ENCODE measurements around the gene LONRF3.

LONRF3 gene

GRCh38 chrX:118974088-118974907, at the start of gene LONRF3:
Gene LONRF3, plus strand, starts transcription at chrX:118974618. Its CDS starts 163 bp downstream, at chrX:118974781.
- peak; percentile 4 for DNase-seq

GRCh38 chrX:118928151-118928550, 46.3 kb upstream of the LONRF3 start:
- no peak for DNase-seq

- DNase-seq = no peak
These were observed 39.1 kb upstream of the LONRF3 start for GRCh38 chrX:118935352-118935751.

GRCh38 chrX:118941147-118941546, 33.3 kb upstream of the LONRF3 start:
- no peak for DNase-seq

GRCh38 chrX:118943102-118943501, 31.3 kb upstream of the LONRF3 start:
- DNase-seq = no peak

GRCh38 chrX:118945921-118946320, 28.5 kb upstream of the LONRF3 start:
- DNase-seq = no peak

GRCh38 chrX:118948270-118948669, 26.1 kb upstream of the LONRF3 start:
- no peak for DNase-seq

GRCh38 chrX:118961866-118962560, 12.4 kb upstream of the LONRF3 start:
- no peak for DNase-seq

- no peak for DNase-seq
These were observed 11.3 kb upstream of the LONRF3 start for GRCh38 chrX:118963159-118963558.

GRCh38 chrX:118964252-118964651, 10.2 kb upstream of the LONRF3 start:
- no peak for DNase-seq

- DNase-seq = no peak
These were observed 9.0 kb upstream of the LONRF3 start for GRCh38 chrX:118965395-118965794.

- DNase-seq = no peak
These were observed 6.4 kb upstream of the LONRF3 start for GRCh38 chrX:118968031-118968430.

GRCh38 chrX:118971552-118971951, 2.9 kb upstream of the LONRF3 start:
- DNase-seq = no peak

GRCh38 chrX:118973389-118974087, 880 bp upstream of the LONRF3 start:
- no peak for DNase-seq

- DNase-seq = no peak
These were observed 672 bp downstream of the LONRF3 start for GRCh38 chrX:118974908-118975671.

- DNase-seq = no peak
These were observed 1.6 kb downstream of the LONRF3 start for GRCh38 chrX:118975831-118976598.

- DNase-seq = no peak
These were observed 2.4 kb downstream of the LONRF3 start for GRCh38 chrX:118976599-118977340.

- DNase-seq = no peak
These were observed 3.0 kb downstream of the LONRF3 start for GRCh38 chrX:118977424-118977823.

GRCh38 chrX:118978451-118978850, 4.0 kb downstream of the LONRF3 start:
- DNase-seq = no peak

- no peak for DNase-seq
These were observed 6.3 kb downstream of the LONRF3 start for GRCh38 chrX:118980761-118981160.

- DNase-seq = no peak
These were observed 9.1 kb downstream of the LONRF3 start for GRCh38 chrX:118983513-118983912.

All from GOT3 (cell line).